RWPE2 (cell line): ENCODE measurements around the gene GALNT16.

ENCODE experiments used
- ATAC-seq: fragments of 200-7000 bp; cut with Tn5 transposase; 3 replicates; pipeline ENCODE4 v1.9.1; 2021; ENCODE audit warnings: low read depth
- DNase-seq: peaks from one replicate; pipeline ENCODE4 v3.0.0-alpha.2; 2020; ENCODE audit warnings: low spot score
- H3K27ac ChIP-seq: fragments of 450-650 bp; 2 replicates; pipeline ENCODE4 v1.5.1; 2017; ENCODE audit warnings: mild to moderate bottlenecking; ENCODE audit not compliant: poor library complexity, severe bottlenecking
- H3K27me3 ChIP-seq: fragments of 250-450 bp; sonication (Bioruptor Pico); 2 replicates; pipeline ENCODE4 v1.5.1; 2021; ENCODE audit warnings: mild to moderate bottlenecking, moderate library complexity; ENCODE audit not compliant: insufficient read depth, poor library complexity, severe bottlenecking
- H3K36me3 ChIP-seq: fragments of 250-450 bp; sonication (Bioruptor Pico); 2 replicates; pipeline ENCODE4 v1.5.1; 2020; ENCODE audit warnings: low read depth, mild to moderate bottlenecking, moderate library complexity
- H3K4me1 ChIP-seq: fragments of 250-450 bp; sonication (Bioruptor Pico); 2 replicates; pipeline ENCODE4 v1.5.1; 2021; ENCODE audit warnings: mild to moderate bottlenecking, moderate library complexity; ENCODE audit not compliant: insufficient read depth, poor library complexity, severe bottlenecking
- H3K4me3 ChIP-seq: fragments of 250-450 bp; sonication (Bioruptor Pico); 2 replicates; pipeline ENCODE4 v1.5.1; 2021; ENCODE audit warnings: mild to moderate bottlenecking, moderate library complexity; ENCODE audit not compliant: severe bottlenecking
- H3K9me3 ChIP-seq: fragments of 250-450 bp; sonication (Bioruptor Pico); 2 replicates; pipeline ENCODE4 v1.5.1; 2021; ENCODE audit warnings: mild to moderate bottlenecking, moderate library complexity; ENCODE audit not compliant: severe bottlenecking
- CTCF ChIP-seq: fragments of 450-650 bp; IDR thresholded peaks from one replicate; pipeline ENCODE4 v1.5.1; 2017; ENCODE audit warnings: mild to moderate bottlenecking, moderate library complexity; ENCODE audit not compliant: poor library complexity, severe bottlenecking

The GALNT16 gene

GRCh38 chr14:69332782-69333395 is 72.9 kb downstream of the GALNT16 start:
- Histone ChIP-seq H3K36me3 (no peaks in the 10 kb centered on the region), H3K4me3 (no peak overlapping the region), H3K4me1 (no peaks in the 10 kb centered on the region), H3K9me3 (no peaks in the 10 kb centered on the region), H3K27me3 (no peaks in the 10 kb centered on the region), H3K27ac (no peak overlapping the region)
- no peak for TF ChIP-seq CTCF
- ATAC-seq, result no peak
- no peak for DNase-seq

GRCh38 chr14:69333791-69334337 is 73.9 kb downstream of the GALNT16 start:
- Histone ChIP-seq H3K4me3 (no peak overlapping the region), H3K4me1 (no peaks in the 10 kb centered on the region), H3K9me3 (no peaks in the 10 kb centered on the region), H3K27ac (no peak overlapping the region), H3K27me3 (no peaks in the 10 kb centered on the region), H3K36me3 (no peaks in the 10 kb centered on the region)
- DNase-seq (no peak), ATAC-seq (no peak)
- no peak for TF ChIP-seq CTCF

- Histone ChIP-seq H3K27me3 (no peaks in the 10 kb centered on the region), H3K4me1 (no peaks in the 10 kb centered on the region), H3K4me3 (no peak overlapping the region), H3K27ac (no peak overlapping the region), H3K36me3 (no peaks in the 10 kb centered on the region), H3K9me3 (no peaks in the 10 kb centered on the region)
- TF ChIP-seq CTCF, result no peak
- ATAC-seq, result no peak
- DNase-seq, result no peak
Measured at GRCh38 chr14:69334576-69334975, 74.6 kb downstream of the GALNT16 start.

GRCh38 chr14:69335371-69335771 is 75.4 kb downstream of the GALNT16 start:
- Histone ChIP-seq H3K27me3 (no peaks in the 10 kb centered on the region), H3K4me3 (no peak overlapping the region), H3K4me1 (no peaks in the 10 kb centered on the region), H3K36me3 (no peaks in the 10 kb centered on the region), H3K9me3 (no peaks in the 10 kb centered on the region), H3K27ac (no peak overlapping the region)
- TF ChIP-seq CTCF, result no peak
- DNase-seq, result no peak
- peak; percentile 24; the same call in 1 of the 3 replicates for ATAC-seq

- Histone ChIP-seq H3K36me3 (no peaks in the 10 kb centered on the region), H3K4me3 (no peak overlapping the region), H3K9me3 (no peaks in the 10 kb centered on the region), H3K27me3 (peaks cover 5% of the 10 kb centered on the region), H3K4me1 (no peaks in the 10 kb centered on the region), H3K27ac (no peak overlapping the region)
- DNase-seq (no peak), ATAC-seq (no peak)
- TF ChIP-seq CTCF, result no peak
Measured at GRCh38 chr14:69337984-69338383, 78.0 kb downstream of the GALNT16 start.
